Parathyroid adenoma (tissue), 2 donors: ENCODE results near the gene CADPS.

ENCODE experiments used
- H2AFZ ChIP-seq: fragments of 300-600 bp; sonication (generic); one replicate; pipeline ENCODE4 v1.7.0; 2017; ENCODE audit warnings: antibody characterized with exemption, mild to moderate bottlenecking
- H3K27ac ChIP-seq: fragments of 300-600 bp; sonication (generic); one replicate; pipeline ENCODE4 v1.7.0; 2017
- H3K27me3 ChIP-seq: fragments of 300-600 bp; sonication (generic); one replicate; pipeline ENCODE4 v1.7.0; 2017; ENCODE audit warnings: low read length; ENCODE audit not compliant: control insufficient read depth, insufficient read depth
- H3K36me3 ChIP-seq: fragments of 300-600 bp; sonication (generic); one replicate; pipeline ENCODE4 v1.7.0; 2017; ENCODE audit warnings: low read length; ENCODE audit not compliant: control insufficient read depth, insufficient read depth
- H3K4me1 ChIP-seq: fragments of 300-600 bp; sonication (generic); one replicate; pipeline ENCODE4 v1.7.0; 2017; ENCODE audit warnings: control low read depth
- H3K4me2 ChIP-seq: fragments of 300-600 bp; sonication (generic); one replicate; pipeline ENCODE4 v1.7.0; 2017; ENCODE audit warnings: low read length
- H3K4me3 ChIP-seq: fragments of 300-600 bp; sonication (generic); one replicate; pipeline ENCODE4 v1.7.0; 2017; ENCODE audit warnings: low read depth, low read length
- H3K79me2 ChIP-seq: fragments of 300-600 bp; sonication (generic); one replicate; pipeline ENCODE4 v1.7.0; 2017; ENCODE audit warnings: control low read depth
- H3K9ac ChIP-seq: fragments of 300-600 bp; sonication (generic); one replicate; pipeline ENCODE4 v1.7.0; 2017; ENCODE audit warnings: mild to moderate bottlenecking
- H3K9me3 ChIP-seq: fragments of 300-600 bp; sonication (generic); one replicate; pipeline ENCODE4 v1.7.0; 2017; ENCODE audit warnings: low read length; ENCODE audit not compliant: control insufficient read depth
- TF ChIP-seq, protein P1 (sequence below): fragments of 300-600 bp; sonication (generic); IDR thresholded peaks from one replicate; pipeline ENCODE4 v1.7.0; 2017; ENCODE audit warnings: antibody characterized with exemption, mild to moderate bottlenecking
- donor health status: primary hyperparathyroidism.

Gene CADPS

DNA sequence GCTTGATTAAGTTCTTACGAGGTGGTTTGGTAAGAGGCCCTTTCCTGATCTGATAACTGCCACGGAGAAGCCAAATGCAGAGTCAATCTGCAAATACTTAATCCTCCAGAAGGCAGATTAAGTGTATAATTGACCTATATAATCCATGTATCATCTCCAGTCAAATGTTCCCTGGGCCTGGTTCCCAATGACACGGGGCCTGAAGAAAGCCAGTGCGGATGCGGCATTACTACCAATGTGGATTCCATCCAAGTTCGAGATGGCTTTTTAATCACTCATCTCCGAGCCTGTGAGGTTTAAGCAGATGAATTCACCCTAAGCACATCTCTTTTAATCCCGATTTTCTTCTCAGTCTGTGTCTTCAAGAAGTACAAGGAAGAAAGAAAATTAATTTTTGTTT lies 441.8 kb downstream of the CADPS start:
- no peak overlapping the region for H3K4me3 ChIP-seq

DNA sequence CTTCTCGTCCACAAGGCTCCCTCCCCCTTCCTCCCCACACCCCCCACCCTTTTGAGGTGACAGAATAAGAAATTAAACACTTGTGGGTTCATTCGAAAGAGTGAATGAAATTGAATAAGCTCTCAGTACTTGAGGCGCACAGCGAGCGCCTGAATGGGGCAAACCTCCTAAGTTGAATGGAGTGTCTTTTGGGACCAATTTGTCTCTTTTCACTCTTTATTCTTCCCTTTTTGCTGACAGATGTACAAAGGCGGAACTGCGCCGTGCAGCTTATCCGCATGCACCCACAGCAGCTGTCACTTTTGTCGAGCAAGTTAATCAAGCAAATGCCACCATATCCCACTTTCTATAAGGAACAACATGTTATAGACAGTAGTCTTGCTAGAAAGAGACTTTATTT lies 454.0 kb downstream of the CADPS start:
- Histone ChIP-seq H3K4me3 (no peak overlapping the region), H3K36me3 (no peaks in the 10 kb centered on the region), H2AFZ (no peak overlapping the region), H3K79me2 (no peaks in the 10 kb centered on the region), H3K27ac (no peak overlapping the region), H3K4me2 (no peak overlapping the region), H3K9ac (no peak overlapping the region), H3K4me1 (no peaks in the 10 kb centered on the region), H3K27me3 (no peaks in the 10 kb centered on the region), H3K9me3 (no peaks in the 10 kb centered on the region)
- TF ChIP-seq, protein P1, sequence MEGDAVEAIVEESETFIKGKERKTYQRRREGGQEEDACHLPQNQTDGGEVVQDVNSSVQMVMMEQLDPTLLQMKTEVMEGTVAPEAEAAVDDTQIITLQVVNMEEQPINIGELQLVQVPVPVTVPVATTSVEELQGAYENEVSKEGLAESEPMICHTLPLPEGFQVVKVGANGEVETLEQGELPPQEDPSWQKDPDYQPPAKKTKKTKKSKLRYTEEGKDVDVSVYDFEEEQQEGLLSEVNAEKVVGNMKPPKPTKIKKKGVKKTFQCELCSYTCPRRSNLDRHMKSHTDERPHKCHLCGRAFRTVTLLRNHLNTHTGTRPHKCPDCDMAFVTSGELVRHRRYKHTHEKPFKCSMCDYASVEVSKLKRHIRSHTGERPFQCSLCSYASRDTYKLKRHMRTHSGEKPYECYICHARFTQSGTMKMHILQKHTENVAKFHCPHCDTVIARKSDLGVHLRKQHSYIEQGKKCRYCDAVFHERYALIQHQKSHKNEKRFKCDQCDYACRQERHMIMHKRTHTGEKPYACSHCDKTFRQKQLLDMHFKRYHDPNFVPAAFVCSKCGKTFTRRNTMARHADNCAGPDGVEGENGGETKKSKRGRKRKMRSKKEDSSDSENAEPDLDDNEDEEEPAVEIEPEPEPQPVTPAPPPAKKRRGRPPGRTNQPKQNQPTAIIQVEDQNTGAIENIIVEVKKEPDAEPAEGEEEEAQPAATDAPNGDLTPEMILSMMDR, result no peak

More for the DNA sequence above, 441.8 kb downstream of the CADPS start:
- TF ChIP-seq, protein P1, result no peak
- no peaks in the 10 kb centered on the region for H3K36me3 ChIP-seq
- no peak overlapping the region for H3K27ac ChIP-seq
- no peak overlapping the region for H3K9ac ChIP-seq
- H2AFZ ChIP-seq, result no peak overlapping the region
- no peaks in the 10 kb centered on the region for H3K27me3 ChIP-seq
- H3K4me2 ChIP-seq, result no peak overlapping the region
- H3K79me2 ChIP-seq, result no peaks in the 10 kb centered on the region
- no peaks in the 10 kb centered on the region for H3K9me3 ChIP-seq
- H3K4me1 ChIP-seq, result no peaks in the 10 kb centered on the region

DNA sequence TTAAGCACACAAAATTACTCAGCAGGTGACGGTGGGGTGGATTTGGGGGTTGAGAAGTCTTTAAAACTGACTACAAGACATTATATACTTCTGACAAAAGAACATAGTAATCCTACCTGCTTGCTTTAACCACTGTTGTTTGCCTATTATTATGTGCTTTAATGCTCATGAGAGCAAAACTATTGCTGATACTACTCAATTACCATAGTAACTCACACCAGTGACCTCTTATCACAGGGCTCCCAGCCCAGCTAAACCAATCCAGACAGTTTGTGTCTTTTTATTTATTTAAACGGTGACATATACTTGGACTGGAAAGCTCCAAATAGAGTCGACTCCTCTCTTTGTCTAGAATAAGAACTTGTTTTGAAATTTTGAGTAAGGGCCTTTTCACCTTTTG lies 459.1 kb downstream of the CADPS start:
- Histone ChIP-seq H3K27ac (no peak overlapping the region), H3K36me3 (no peaks in the 10 kb centered on the region), H2AFZ (no peak overlapping the region), H3K4me2 (no peak overlapping the region), H3K9me3 (no peaks in the 10 kb centered on the region), H3K27me3 (no peaks in the 10 kb centered on the region), H3K79me2 (no peaks in the 10 kb centered on the region), H3K4me3 (no peak overlapping the region), H3K9ac (no peak overlapping the region), H3K4me1 (no peaks in the 10 kb centered on the region)
- TF ChIP-seq, protein P1, result no peak

DNA sequence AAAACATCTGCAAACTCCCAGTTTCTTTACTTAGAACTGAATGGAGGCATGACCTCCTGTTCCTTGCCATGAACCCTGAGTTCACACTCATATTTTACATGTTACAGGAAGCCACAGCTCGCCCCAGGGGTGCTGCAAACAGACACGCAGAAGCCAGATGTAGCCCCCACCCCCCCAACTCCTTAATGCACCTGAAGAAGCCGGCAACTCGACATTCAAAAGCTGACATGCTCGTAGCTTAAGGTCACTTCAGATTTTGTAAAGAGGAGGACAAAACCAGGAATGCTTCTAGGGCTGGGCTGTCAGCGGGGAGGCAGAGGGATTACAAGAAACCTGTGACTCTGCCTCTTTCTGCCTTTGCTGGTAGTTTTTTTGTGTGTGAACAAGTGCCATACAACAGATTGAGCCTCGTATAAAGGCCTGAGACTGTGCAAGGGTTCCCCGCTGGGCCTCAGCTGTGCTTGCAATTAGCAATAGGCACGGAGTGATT lies 459.9 kb downstream of the CADPS start:
- TF ChIP-seq, protein P1, result no peak
- Histone ChIP-seq H3K4me1 (no peaks in the 10 kb centered on the region), H3K36me3 (no peaks in the 10 kb centered on the region), H2AFZ (no peak overlapping the region), H3K79me2 (no peaks in the 10 kb centered on the region), H3K9me3 (no peaks in the 10 kb centered on the region), H3K9ac (no peak overlapping the region), H3K4me3 (no peak overlapping the region), H3K4me2 (no peak overlapping the region), H3K27me3 (no peaks in the 10 kb centered on the region), H3K27ac (no peak overlapping the region)

DNA sequence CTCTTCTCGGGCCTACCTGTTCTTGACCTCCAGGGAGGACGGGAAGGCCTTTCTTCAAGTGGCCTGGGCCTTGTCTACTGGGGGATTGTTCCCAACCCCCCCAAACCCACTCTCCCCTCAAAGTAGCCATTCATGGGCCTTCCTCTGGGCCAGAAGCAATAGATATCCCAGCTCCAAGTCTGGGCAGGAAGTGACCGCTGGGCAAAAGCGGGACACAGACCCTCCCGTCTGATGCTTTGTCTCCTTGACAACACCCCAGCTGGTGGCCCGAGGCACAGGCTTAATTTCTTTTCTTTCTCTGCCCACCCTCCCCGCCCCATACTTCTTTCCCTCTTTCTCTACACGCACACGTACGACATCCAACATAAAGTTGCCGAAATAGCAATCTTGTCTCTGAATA lies 460.4 kb downstream of the CADPS start:
- Histone ChIP-seq H3K4me1 (no peaks in the 10 kb centered on the region), H2AFZ (no peak overlapping the region), H3K4me3 (no peak overlapping the region), H3K27me3 (no peaks in the 10 kb centered on the region), H3K9me3 (no peaks in the 10 kb centered on the region), H3K9ac (no peak overlapping the region), H3K36me3 (no peaks in the 10 kb centered on the region), H3K79me2 (no peaks in the 10 kb centered on the region), H3K4me2 (no peak overlapping the region), H3K27ac (no peak overlapping the region)
- TF ChIP-seq, protein P1, result no peak
